IMR-90 (cell line): ENCODE data around the gene FOXB1. TPM values are rescaled to one million over a fixed set of nuclear protein-coding genes. Genes with fewer than 3 reads are reported as not detected.

Experiments
- ATAC-seq: fragments of 200-7000 bp; cut with Tn5 transposase; 2 replicates; pipeline ENCODE4 v1.9.1; 2020; ENCODE audit warnings: low read depth, mild to moderate bottlenecking, moderate library complexity
- BruUV-seq: library from RNA; stranded (reverse); fragments of 400-500 nt; replicated peaks from 2 replicates; lab custom pipeline; 2021; lab: Mats Ljungman, UMichigan
- CTCF ChIA-PET: fragments of 300-600 bp; formaldehyde crosslinking; extraction: SDS; loops from one replicate; lab custom pipeline; 2021; ENCODE audit warnings: antibody characterized with exemption; lab: Yijun Ruan, JAX
- POLR2A ChIA-PET: fragments of 300-600 bp; sonication (Branson Sonifier 250); formaldehyde crosslinking; loops from one replicate; lab custom pipeline; 2022; ENCODE audit warnings: antibody characterized with exemption; ENCODE audit not compliant: unreplicated experiment; lab: Charles Lee
- DNase-seq: peaks from one replicate; pipeline ENCODE4 v3.0.0; 2013
- H2AFZ ChIP-seq: replicated peaks from 2 replicates; pipeline ENCODE3; 2013; ENCODE audit warnings: low read length, mild to moderate bottlenecking; ENCODE audit not compliant: poor library complexity
- H2AK5ac ChIP-seq: 2 replicates; pipeline ENCODE4 v1.6.1; 2013; ENCODE audit warnings: low read depth, low read length, inconsistent platforms
- H2AK9ac ChIP-seq: replicated peaks from 2 replicates; pipeline ENCODE3; 2013; ENCODE audit warnings: mild to moderate bottlenecking, low read depth, low read length, moderate library complexity; ENCODE audit not compliant: poor library complexity
- H2BK120ac ChIP-seq: 2 replicates; pipeline ENCODE4 v1.6.1; 2013; ENCODE audit warnings: low read depth, low read length, inconsistent platforms
- H2BK15ac ChIP-seq: 3 replicates; pipeline ENCODE4 v1.6.1; 2013; ENCODE audit warnings: low read depth, low read length, inconsistent platforms
- H2BK20ac ChIP-seq: 2 replicates; pipeline ENCODE4 v1.6.1; 2013; ENCODE audit warnings: low read depth, mild to moderate bottlenecking, inconsistent platforms, low read length, moderate library complexity
- H2BK5ac ChIP-seq: 2 replicates; pipeline ENCODE4 v1.6.1; 2013; ENCODE audit warnings: mild to moderate bottlenecking, low read depth, low read length, inconsistent platforms; ENCODE audit not compliant: poor library complexity, severe bottlenecking
- H3K14ac ChIP-seq: replicated peaks from 2 replicates; pipeline ENCODE4 v1.6.1; 2013; ENCODE audit warnings: low read depth, low read length, inconsistent platforms
- H3K18ac ChIP-seq: 2 replicates; pipeline ENCODE4 v1.6.1; 2013; ENCODE audit warnings: low read depth, low read length, control low read depth
- H3K23ac ChIP-seq: 2 replicates; pipeline ENCODE4 v1.6.1; 2013; ENCODE audit warnings: low read depth, low read length, inconsistent platforms
- H3K27ac ChIP-seq: 2 replicates; pipeline ENCODE4 v1.5.1; 2013; ENCODE audit warnings: mild to moderate bottlenecking, control low read depth, low read length; ENCODE audit not compliant: insufficient read depth
- H3K27me3 ChIP-seq: 2 replicates; pipeline ENCODE4 v1.6.1; 2013; ENCODE audit warnings: low read length; ENCODE audit not compliant: control insufficient read depth, insufficient read depth
- H3K36me3 ChIP-seq: 2 replicates; pipeline ENCODE4 v1.6.1; 2013; ENCODE audit warnings: low read length, mixed read lengths; ENCODE audit not compliant: control insufficient read depth, insufficient read depth
- H3K4ac ChIP-seq: 2 replicates; pipeline ENCODE4 v1.6.1; 2013; ENCODE audit warnings: low read depth, low read length, inconsistent platforms
- H3K4me1 ChIP-seq: 2 replicates; pipeline ENCODE4 v1.6.1; 2013; ENCODE audit warnings: low read length, mixed read lengths; ENCODE audit not compliant: control insufficient read depth, insufficient read depth
- H3K4me2 ChIP-seq: 2 replicates; pipeline ENCODE4 v1.6.1; 2013; ENCODE audit warnings: low read depth, mild to moderate bottlenecking, control low read depth, low read length, moderate library complexity
- H3K4me3 ChIP-seq: 2 replicates; pipeline ENCODE4 v1.5.1; 2013; ENCODE audit warnings: low read depth, mild to moderate bottlenecking, control low read depth, low read length, moderate library complexity; ENCODE audit not compliant: insufficient read depth
- H3K56ac ChIP-seq: 2 replicates; pipeline ENCODE4 v1.6.1; 2013; ENCODE audit warnings: low read length, inconsistent platforms; ENCODE audit not compliant: insufficient read depth; ENCODE audit errors: extremely low read depth
- H3K79me1 ChIP-seq, 2 experiments: 2 replicates each; pipeline ENCODE4 v1.6.1; 2013; ENCODE audit warnings: low read length in 2 of 2, inconsistent platforms in 1 of 2, low read depth in 1 of 2
- H3K9ac ChIP-seq: 2 replicates; pipeline ENCODE4 v1.6.1; 2013; ENCODE audit warnings: low read depth, low read length, control low read depth
- H3K9me1 ChIP-seq: 2 replicates; pipeline ENCODE4 v1.6.1; 2013; ENCODE audit warnings: low read length, inconsistent platforms; ENCODE audit not compliant: insufficient read depth
- H3K9me3 ChIP-seq: 2 replicates; pipeline ENCODE4 v1.6.1; 2013; ENCODE audit warnings: low read length; ENCODE audit not compliant: control insufficient read depth, insufficient read depth
- H4K20me1 ChIP-seq: 2 replicates; pipeline ENCODE4 v1.6.1; 2013; ENCODE audit warnings: low read length, inconsistent platforms; ENCODE audit not compliant: insufficient read depth
- H4K5ac ChIP-seq: 2 replicates; pipeline ENCODE4 v1.6.1; 2013; ENCODE audit warnings: mild to moderate bottlenecking, low read depth, low read length, control low read depth
- H4K8ac ChIP-seq, 2 experiments: 2 replicates each; pipeline ENCODE4 v1.6.1; 2013; ENCODE audit warnings: low read depth in 2 of 2, low read length in 2 of 2, control low read depth in 1 of 2, inconsistent platforms in 1 of 2
- H4K91ac ChIP-seq: 2 replicates; pipeline ENCODE4 v1.6.1; 2013; ENCODE audit warnings: low read depth, low read length, inconsistent platforms; ENCODE audit not compliant: insufficient read depth
- BHLHE40 ChIP-seq: fragments of 150-350 bp; IDR thresholded peaks from 2 replicates; pipeline ENCODE4 v1.6.1; 2016; ENCODE audit warnings: mild to moderate bottlenecking, low read depth, low read length
- CEBPB ChIP-seq: IDR thresholded peaks from 2 replicates; pipeline ENCODE4 v1.6.1; 2012; ENCODE audit warnings: low read depth, low read length, improper control_type of control experiment
- CHD1 ChIP-seq: IDR thresholded peaks from 2 replicates; pipeline ENCODE4 v1.6.1; 2012; ENCODE audit warnings: low read depth, low read length, improper control_type of control experiment
- ELK1 ChIP-seq: fragments of 150-350 bp; IDR thresholded peaks from 2 replicates; pipeline ENCODE4 v1.6.1; 2016; ENCODE audit warnings: low read depth, mild to moderate bottlenecking, low read length, moderate library complexity, borderline replicate concordance
- FOS ChIP-seq: fragments of 150-350 bp; IDR thresholded peaks from 2 replicates; pipeline ENCODE4 v1.6.1; 2016; ENCODE audit warnings: low read depth, low read length
- MAFK ChIP-seq: IDR thresholded peaks from 2 replicates; pipeline ENCODE4 v1.6.1; 2012; ENCODE audit warnings: low read depth, low read length, improper control_type of control experiment
- MAZ ChIP-seq: IDR thresholded peaks from 2 replicates; pipeline ENCODE4 v1.6.1; 2012; ENCODE audit warnings: low read depth, mild to moderate bottlenecking, low read length, improper control_type of control experiment, moderate library complexity, borderline replicate concordance
- NFE2L2 ChIP-seq: fragments of 150-350 bp; IDR thresholded peaks from 2 replicates; pipeline ENCODE4 v1.6.1; 2016; ENCODE audit warnings: low read depth, mild to moderate bottlenecking, low read length
- POLR2A ChIP-seq: IDR thresholded peaks from 2 replicates; pipeline ENCODE4 v1.6.1; 2012; ENCODE audit warnings: mild to moderate bottlenecking, low read depth, low read length
- RAD21 ChIP-seq: IDR thresholded peaks from 2 replicates; pipeline ENCODE4 v1.6.1; 2012; ENCODE audit warnings: low read length, improper control_type of control experiment
- RCOR1 ChIP-seq: IDR thresholded peaks from 2 replicates; pipeline ENCODE4 v1.6.1; 2012; ENCODE audit warnings: mild to moderate bottlenecking, low read length, improper control_type of control experiment; ENCODE audit not compliant: insufficient replicate concordance
- RFX5 ChIP-seq: IDR thresholded peaks from 2 replicates; pipeline ENCODE4 v1.8.0; 2012; ENCODE audit warnings: low read depth, mild to moderate bottlenecking, low read length, moderate library complexity
- SMC3 ChIP-seq: fragments of 150-350 bp; IDR thresholded peaks from 2 replicates; pipeline ENCODE4 v1.6.1; 2016; ENCODE audit warnings: low read depth, mild to moderate bottlenecking, antibody characterized with exemption, low read length, moderate library complexity
- USF2 ChIP-seq: fragments of 150-350 bp; IDR thresholded peaks from 2 replicates; pipeline ENCODE4 v1.6.1; 2017; ENCODE audit warnings: mild to moderate bottlenecking, antibody characterized with exemption, low read length, low read depth
- WGBS, 2 experiments: methylation state at CpG; one replicate each; pipeline versions ENCODE4 v1.1.5 to v1.1.7; 2013; ENCODE audit warnings: missing lambda C conversion rate in 2 of 2; ENCODE audit not compliant: insufficient read length in 1 of 2; ENCODE audit errors: extremely low coverage in 2 of 2; 5-methylcytosine and 5-hydroxymethylcytosine counted together
- dilution Hi-C: fragments of 300-500 bp; cut with HindIII; formaldehyde crosslinking; loops from one replicate; pipeline ENCODE4 v1.14.3; 2018; ENCODE audit warnings: low sequenced_read_pairs; ENCODE audit not compliant: unreplicated experiment
- in situ Hi-C: fragments of 300-500 bp; cut with MboI; formaldehyde crosslinking; loops from 3 replicates; pipeline ENCODE4 v1.14.3; 2019; ENCODE audit warnings: low sequenced_read_pairs, inconsistent platforms, mixed read lengths
- intact Hi-C: fragments of 100-400 bp; cut with micrococcal nuclease; formaldehyde crosslinking; loops from 2 replicates; pipeline ENCODE4 v1.10.0; 2022
- polyA plus RNA-seq, 3 experiments: library from polyadenylated mRNA; depleted of rRNA; stranded (reverse); fragments of >200 nt; gene quantifications; 2 replicates each; pipeline ENCODE4 v1.2.3, GENCODE V29; 2012; ENCODE audit warnings: low replicate concordance in 1 of 3
- total RNA-seq: library from RNA; depleted of rRNA; stranded (reverse); fragments of >200 nt; gene quantifications from 2 replicates; pipeline ENCODE4 v1.2.3, GENCODE V29; 2012
- TF ChIP-seq, protein P1 (sequence below): conservative IDR thresholded peaks from 2 replicates; pipeline ENCODE4 v1.5.1; 2012; ENCODE audit warnings: mild to moderate bottlenecking, low read depth, low read length, improper control_type of control experiment

The FOXB1 gene
- total and polyA plus RNA-seq, 2 of the 4 experiments (the other 2 are of a cell fraction), result not detected

- no peak overlapping the region for H2AK9ac ChIP-seq
- dilution Hi-C loops, result no loop called here
- no peak overlapping the region for H3K9ac ChIP-seq
- no peak overlapping the region for H3K4me2 ChIP-seq
- ATAC-seq (no peak), DNase-seq (no peak)
- no peak overlapping the region for H2BK20ac ChIP-seq
- H3K18ac ChIP-seq, result no peak overlapping the region
- no peak overlapping the region for H2BK5ac ChIP-seq
- no peak overlapping the region for H4K8ac ChIP-seq
- H3K27ac ChIP-seq, result no peak overlapping the region
- BruUV-seq, result no TSS peak
- H3K4me3 ChIP-seq, result no peak overlapping the region
- ChIA-PET POLR2A (no interaction called here), CTCF (no interaction called here)
- no peak overlapping the region for H3K14ac ChIP-seq
- H4K91ac ChIP-seq, result no peak overlapping the region
- H3K9me3 ChIP-seq, result peaks cover 2% of the 10 kb centered on the region; the same call in 1 of the 2 replicates
- H2AK5ac ChIP-seq, result no peak overlapping the region
- no peaks in the 10 kb centered on the region for H3K79me1 ChIP-seq
- no peak overlapping the region for H3K4ac ChIP-seq
- H2AFZ ChIP-seq, result no peak overlapping the region
- H3K27me3 ChIP-seq, result peaks cover 96% of the 10 kb centered on the region
- H3K23ac ChIP-seq, result no peak overlapping the region
- intact Hi-C loops, result no loop called here
- no peaks in the 10 kb centered on the region for H3K9me1 ChIP-seq
- TF ChIP-seq CHD1, result no peak
- TF ChIP-seq NFE2L2, result no peak
- no peak for TF ChIP-seq FOS
- no peak for TF ChIP-seq CEBPB
- TF ChIP-seq USF2, result no peak
- no peak for TF ChIP-seq MAFK
- no peak for TF ChIP-seq ELK1
- no peak for TF ChIP-seq POLR2A
- TF ChIP-seq SMC3, result no peak
- TF ChIP-seq RFX5, result no peak
- TF ChIP-seq, protein P1, sequence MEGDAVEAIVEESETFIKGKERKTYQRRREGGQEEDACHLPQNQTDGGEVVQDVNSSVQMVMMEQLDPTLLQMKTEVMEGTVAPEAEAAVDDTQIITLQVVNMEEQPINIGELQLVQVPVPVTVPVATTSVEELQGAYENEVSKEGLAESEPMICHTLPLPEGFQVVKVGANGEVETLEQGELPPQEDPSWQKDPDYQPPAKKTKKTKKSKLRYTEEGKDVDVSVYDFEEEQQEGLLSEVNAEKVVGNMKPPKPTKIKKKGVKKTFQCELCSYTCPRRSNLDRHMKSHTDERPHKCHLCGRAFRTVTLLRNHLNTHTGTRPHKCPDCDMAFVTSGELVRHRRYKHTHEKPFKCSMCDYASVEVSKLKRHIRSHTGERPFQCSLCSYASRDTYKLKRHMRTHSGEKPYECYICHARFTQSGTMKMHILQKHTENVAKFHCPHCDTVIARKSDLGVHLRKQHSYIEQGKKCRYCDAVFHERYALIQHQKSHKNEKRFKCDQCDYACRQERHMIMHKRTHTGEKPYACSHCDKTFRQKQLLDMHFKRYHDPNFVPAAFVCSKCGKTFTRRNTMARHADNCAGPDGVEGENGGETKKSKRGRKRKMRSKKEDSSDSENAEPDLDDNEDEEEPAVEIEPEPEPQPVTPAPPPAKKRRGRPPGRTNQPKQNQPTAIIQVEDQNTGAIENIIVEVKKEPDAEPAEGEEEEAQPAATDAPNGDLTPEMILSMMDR, result no peak
- no peak for TF ChIP-seq RAD21
- TF ChIP-seq MAZ, result no peak
- no peak for TF ChIP-seq BHLHE40
- TF ChIP-seq RCOR1, result no peak
- no peaks in the 10 kb centered on the region; the same call in 1 of the 2 replicates for H3K4me1 ChIP-seq
- no peak overlapping the region for H4K5ac ChIP-seq
- whole genome bisulfite sequencing, 2 experiments, result 0% methylated on average over 1 of the region's 34 CpGs; no CpG with 5 or more reads in 1 of the 2 experiments
- H2BK120ac ChIP-seq, result no peak overlapping the region
- no peaks in the 10 kb centered on the region for H4K20me1 ChIP-seq
- no peak overlapping the region for H2BK15ac ChIP-seq
- in situ Hi-C loops, result no loop called here
- H3K56ac ChIP-seq, result no peak overlapping the region
- H3K36me3 ChIP-seq, result no peaks in the 10 kb centered on the region
Measured at GRCh38 chr15:60001610-60002527, 2.2 kb upstream of the FOXB1 start.
